H1 (cell line): ENCODE results near the gene DYSF. TPM values are rescaled to one million over a fixed set of nuclear protein-coding genes. Genes with fewer than 3 reads are reported as not detected.

ENCODE experiments used
- ASH2L ChIP-seq: fragments of 200-600, 300-600 bp; sonication (generic); IDR thresholded peaks from one replicate; pipeline ENCODE4 v1.7.1; 2017; ENCODE audit warnings: low read length
- CREB1 ChIP-seq: IDR thresholded peaks from 2 replicates; pipeline ENCODE4 v1.6.1; 2012; ENCODE audit warnings: inconsistent platforms
- KDM1A ChIP-seq: fragments of 200-600, 300-600 bp; sonication (generic); IDR thresholded peaks from 2 replicates; pipeline ENCODE4 v1.7.1; 2016; ENCODE audit warnings: mild to moderate bottlenecking, low read length, borderline replicate concordance
- POLR2AphosphoS5 ChIP-seq: IDR thresholded peaks from 2 replicates; pipeline ENCODE4 v1.6.1; 2011; ENCODE audit warnings: low read depth, low read length
- RBBP5 ChIP-seq: IDR thresholded peaks from 2 replicates; pipeline ENCODE4 v1.7.1; 2012; ENCODE audit warnings: low read depth, mild to moderate bottlenecking, inconsistent platforms, low read length, moderate library complexity, borderline replicate concordance
- RFX5 ChIP-seq: IDR thresholded peaks from 2 replicates; pipeline ENCODE4 v1.6.1; 2011; ENCODE audit warnings: low read depth, low read length, improper control_type of control experiment, borderline replicate concordance
- polyA plus RNA-seq, 7 experiments: library from polyadenylated mRNA; depleted of rRNA in 3 of 7; stranded (reverse) in 5 of 7; unstranded in 2 of 7; fragments of >200 nt in 5 of 7; fragments of 200-250 nt in 2 of 7; gene quantifications; 1 replicate in 5 of 7; 2 replicates in 1 of 7; 4 replicates in 1 of 7; pipeline versions ENCODE4 v1.2.1 to v1.2.3, GENCODE V29; 2011 to 2013; ENCODE audit warnings: missing spikeins in 2 of 7, mixed read lengths in 2 of 7
- total RNA-seq: library from RNA; stranded (reverse); fragmentation: NEBNext Ultra II Directional; extraction: Animal tissue kit (Norgen Biotek cat#: 25700); gene quantifications from 2 replicates; pipeline ENCODE4 v1.2.1, GENCODE V29; 2021

The DYSF gene
- total and polyA plus RNA-seq, 2 of the 8 experiments (the other 6 are each of a cell fraction or from before 2014, with no cell fraction given) = 5.8 to 7.1 TPM

GRCh38 chr2:71531522-71532047 is 78.2 kb downstream of the DYSF start (continued):
- TF ChIP-seq RBBP5 = no peak
- TF ChIP-seq KDM1A = no peak
- no peak for TF ChIP-seq POLR2AphosphoS5
- no peak for TF ChIP-seq CREB1
- no peak for TF ChIP-seq ASH2L
- TF ChIP-seq RFX5 = no peak
